Measurements from ENCODE around the gene PRR5L.
A peak's percentile ranks its signal among the peaks of the same experiment; 100 is the strongest.
"Not testable (repeated sequence)": the region's sequence is repeated elsewhere in the genome, so short reads cannot be mapped to it uniquely, and the experiment has no call there.

PRR5L gene

GRCh38 chr11:36469881-36470802 lies 174.1 kb downstream of the PRR5L start:
- DNase-seq: no peak

GRCh38 chr11:36471577-36471976 lies 175.5 kb downstream of the PRR5L start:
- DNase-seq: no peak

GRCh38 chr11:36475192-36475591 lies 179.1 kb downstream of the PRR5L start:
- DNase-seq: no peak

GRCh38 chr11:36478700-36479329 lies 182.7 kb downstream of the PRR5L start:
- DNase-seq: no peak

GRCh38 chr11:36480833-36481232 lies 184.7 kb downstream of the PRR5L start:
- no peak for DNase-seq

GRCh38 chr11:36483042-36483441 lies 187.0 kb downstream of the PRR5L start:
- DNase-seq: not testable (repeated sequence)

- DNase-seq: no peak
Observed at GRCh38 chr11:36485298-36486002, 189.4 kb downstream of the PRR5L start.

GRCh38 chr11:36487619-36488018 lies 191.5 kb downstream of the PRR5L start:
- DNase-seq: no peak

GRCh38 chr11:36488096-36488495 lies 192.0 kb downstream of the PRR5L start:
- DNase-seq: no peak

GRCh38 chr11:36490026-36490806 lies 194.1 kb downstream of the PRR5L start:
- DNase-seq: no peak

- DNase-seq: no peak
Observed at GRCh38 chr11:36492724-36493304, 196.7 kb downstream of the PRR5L start.

GRCh38 chr11:36493332-36493731 lies 197.2 kb downstream of the PRR5L start:
- DNase-seq: no peak

- no peak for DNase-seq
Observed at GRCh38 chr11:36498721-36499120, 202.6 kb downstream of the PRR5L start.

- no peak for DNase-seq
Observed at GRCh38 chr11:36499315-36499714, 203.2 kb downstream of the PRR5L start.

- DNase-seq: no peak
Observed at GRCh38 chr11:36500315-36500721, 204.2 kb downstream of the PRR5L start.

GRCh38 chr11:36501236-36501635 lies 205.1 kb downstream of the PRR5L start:
- no peak for DNase-seq

- DNase-seq: no peak
Observed at GRCh38 chr11:36507824-36508489, 211.9 kb downstream of the PRR5L start.

- no peak for DNase-seq
Observed at GRCh38 chr11:36508743-36509142, 212.7 kb downstream of the PRR5L start.

GRCh38 chr11:36509201-36509639 lies 213.1 kb downstream of the PRR5L start:
- DNase-seq: no peak

- DNase-seq: peak; percentile 68
Observed at GRCh38 chr11:36509694-36510593, 213.9 kb downstream of the PRR5L start, which contains the start of gene TRAF6. Gene TRAF6, minus strand, starts transcription at chr11:36510272. Its CDS starts 8,757 bp downstream, at chr11:36501515.

GRCh38 chr11:36510594-36510942 lies 214.5 kb downstream of the PRR5L start:
- DNase-seq: no peak

Data from GOT3 (cell line).